Lower leg skin (tissue), 4 donors: ENCODE measurements around the gene KRT3. TPM values are rescaled to one million over a fixed set of nuclear protein-coding genes. Genes with fewer than 3 reads are reported as not detected.
"Not testable (repeated sequence)": the region's sequence is repeated elsewhere in the genome, so short reads cannot be mapped to it uniquely, and the experiment has no call there.

ENCODE experiments used
- DNase-seq, 2 donors: peaks; one replicate each; pipeline ENCODE4 v3.0.0-alpha.2; 2019; ENCODE audit warnings: low spot score in 2 of 2
- H3K4me3 ChIP-seq: fragments of 200-600 bp; sonication (generic); 2 replicates; pipeline ENCODE4 v1.5.1; 2017; ENCODE audit warnings: mild to moderate bottlenecking, low read depth; ENCODE audit not compliant: poor library complexity, severe bottlenecking
- POLR2A ChIP-seq, 2 donors: fragments of 450-650 bp; IDR thresholded peaks; one replicate each; pipeline ENCODE4 v1.6.1; 2016 to 2017; ENCODE audit warnings: antibody characterized with exemption in 2 of 2, mild to moderate bottlenecking in 1 of 2, moderate library complexity in 1 of 2
- WGBS, 2 donors: methylation state at CpG; one replicate each; pipeline ENCODE4 v1.1.5; 2018; 5-methylcytosine and 5-hydroxymethylcytosine counted together
- intact Hi-C: fragments of 100-400 bp; cut with DNase I; formaldehyde crosslinking; loops from one replicate; pipeline ENCODE4 v1.15.0; 2023; ENCODE audit warnings: low total_unique reads
- total RNA-seq, 4 donors: library from RNA; depleted of rRNA; stranded (reverse); fragments of >200 nt; gene quantifications; one replicate each; pipeline ENCODE4 v1.1.0, GENCODE V29; 2016
- TF ChIP-seq, protein P1 (sequence below), 3 donors: fragments of 450-650 bp; IDR thresholded peaks; one replicate each; pipeline ENCODE4 v1.5.1; 2016; ENCODE audit warnings: antibody characterized with exemption in 3 of 3, mild to moderate bottlenecking in 3 of 3, moderate library complexity in 2 of 3

Gene KRT3
- total RNA-seq, 4 donors from 2014 or later = not detected

DNA sequence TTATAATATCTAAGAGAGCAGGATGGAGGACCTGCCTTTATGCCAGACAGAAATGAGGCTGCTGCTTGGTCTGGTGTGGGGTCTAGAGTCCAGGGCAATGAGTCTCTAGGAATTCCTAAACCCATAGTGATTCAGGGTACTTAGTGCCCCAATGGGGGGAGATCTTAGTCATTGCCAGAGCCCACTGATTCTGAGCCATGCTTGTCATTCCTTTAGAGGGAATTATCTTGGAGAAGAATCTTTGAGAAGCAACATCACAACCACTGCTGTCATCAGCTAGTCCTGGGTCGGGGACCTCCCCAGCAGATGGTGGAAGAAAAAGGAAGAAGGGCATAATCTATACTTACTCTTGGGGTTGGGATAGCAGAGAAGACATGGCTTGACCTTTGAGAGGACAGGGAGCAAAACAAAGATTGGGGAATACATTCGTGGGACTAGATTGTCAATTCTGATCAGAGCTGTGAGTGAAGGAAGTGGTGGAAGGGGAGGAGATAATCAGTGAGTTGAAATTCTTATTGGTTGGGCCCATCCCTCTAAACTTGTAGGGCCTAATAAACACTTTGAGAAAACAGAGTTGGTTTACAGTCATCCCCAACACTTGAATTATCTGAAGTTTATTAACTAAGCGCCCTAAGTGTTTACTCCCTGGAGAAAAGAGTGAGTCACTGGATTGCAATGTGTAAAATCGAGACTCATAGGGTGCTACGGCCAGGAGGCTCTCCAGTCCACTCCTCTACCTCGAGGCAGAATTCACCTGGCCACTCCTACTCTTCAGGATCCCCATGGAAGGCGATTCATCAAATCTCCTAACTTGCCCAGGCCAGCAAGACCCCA, 3.0 kb upstream of the KRT3 start:
- 51 to 66% methylated on average over 7 of the region's 7 CpGs for WGBS, 2 donors
- intact Hi-C loops = no loop called here

GRCh38 chr12:52798003-52798670, 2.2 kb upstream of the KRT3 start:
- no peak for TF ChIP-seq POLR2A (IDR thresholded peaks at IDR 0.05)
- TF ChIP-seq, protein P1, sequence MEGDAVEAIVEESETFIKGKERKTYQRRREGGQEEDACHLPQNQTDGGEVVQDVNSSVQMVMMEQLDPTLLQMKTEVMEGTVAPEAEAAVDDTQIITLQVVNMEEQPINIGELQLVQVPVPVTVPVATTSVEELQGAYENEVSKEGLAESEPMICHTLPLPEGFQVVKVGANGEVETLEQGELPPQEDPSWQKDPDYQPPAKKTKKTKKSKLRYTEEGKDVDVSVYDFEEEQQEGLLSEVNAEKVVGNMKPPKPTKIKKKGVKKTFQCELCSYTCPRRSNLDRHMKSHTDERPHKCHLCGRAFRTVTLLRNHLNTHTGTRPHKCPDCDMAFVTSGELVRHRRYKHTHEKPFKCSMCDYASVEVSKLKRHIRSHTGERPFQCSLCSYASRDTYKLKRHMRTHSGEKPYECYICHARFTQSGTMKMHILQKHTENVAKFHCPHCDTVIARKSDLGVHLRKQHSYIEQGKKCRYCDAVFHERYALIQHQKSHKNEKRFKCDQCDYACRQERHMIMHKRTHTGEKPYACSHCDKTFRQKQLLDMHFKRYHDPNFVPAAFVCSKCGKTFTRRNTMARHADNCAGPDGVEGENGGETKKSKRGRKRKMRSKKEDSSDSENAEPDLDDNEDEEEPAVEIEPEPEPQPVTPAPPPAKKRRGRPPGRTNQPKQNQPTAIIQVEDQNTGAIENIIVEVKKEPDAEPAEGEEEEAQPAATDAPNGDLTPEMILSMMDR (IDR thresholded peaks at IDR 0.05) = no peak
- intact Hi-C loops = no loop called here
- H3K4me3 ChIP-seq = no peak overlapping the region
- WGBS, 2 donors = 89 to 96% methylated on average over 4 of the region's 4 CpGs
- DNase-seq = no peak

More for the DNA sequence above, 3.0 kb upstream of the KRT3 start:
- DNase-seq = no peak
- no peak for TF ChIP-seq POLR2A (IDR thresholded peaks at IDR 0.05)
- TF ChIP-seq, protein P1 (IDR thresholded peaks at IDR 0.05) = no peak
- H3K4me3 ChIP-seq = no peak overlapping the region

DNA sequence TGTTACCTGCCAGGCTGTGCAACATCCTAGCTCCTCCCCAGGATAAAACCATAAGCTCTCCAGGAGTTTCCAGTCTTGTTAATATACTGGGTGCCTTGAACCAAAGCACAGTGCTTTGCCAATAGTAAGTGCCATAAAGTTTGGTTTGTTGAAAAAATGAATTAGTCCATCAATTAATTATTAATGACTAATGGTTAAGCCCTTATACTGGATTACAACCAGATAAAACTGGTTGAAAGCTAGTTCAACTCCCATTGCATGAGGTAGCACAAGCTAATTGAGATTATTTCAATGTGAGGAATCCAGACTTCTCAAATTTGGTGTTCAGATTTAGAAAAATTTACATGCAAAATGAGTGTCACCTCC, 1.6 kb upstream of the KRT3 start:
- no peak overlapping the region for H3K4me3 ChIP-seq
- intact Hi-C loops = no loop called here
- DNase-seq = no peak
- TF ChIP-seq, protein P1 (IDR thresholded peaks at IDR 0.05) = no peak
- no peak for TF ChIP-seq POLR2A (IDR thresholded peaks at IDR 0.05)

GRCh38 chr12:52796839-52797528, 1.1 kb upstream of the KRT3 start:
- WGBS, 2 donors = 93 to 100% methylated on average over 2 to 3 of the region's 3 CpGs
- H3K4me3 ChIP-seq = no peak overlapping the region
- intact Hi-C loops = no loop called here
- DNase-seq = no peak
- TF ChIP-seq, protein P1 (IDR thresholded peaks at IDR 0.05) = no peak
- no peak for TF ChIP-seq POLR2A (IDR thresholded peaks at IDR 0.05)

- TF ChIP-seq POLR2A (IDR thresholded peaks at IDR 0.05) = no peak
- TF ChIP-seq, protein P1 (IDR thresholded peaks at IDR 0.05) = no peak
Measured at GRCh38 chr12:52796429-52796794, 495 bp upstream of the KRT3 start.

DNA sequence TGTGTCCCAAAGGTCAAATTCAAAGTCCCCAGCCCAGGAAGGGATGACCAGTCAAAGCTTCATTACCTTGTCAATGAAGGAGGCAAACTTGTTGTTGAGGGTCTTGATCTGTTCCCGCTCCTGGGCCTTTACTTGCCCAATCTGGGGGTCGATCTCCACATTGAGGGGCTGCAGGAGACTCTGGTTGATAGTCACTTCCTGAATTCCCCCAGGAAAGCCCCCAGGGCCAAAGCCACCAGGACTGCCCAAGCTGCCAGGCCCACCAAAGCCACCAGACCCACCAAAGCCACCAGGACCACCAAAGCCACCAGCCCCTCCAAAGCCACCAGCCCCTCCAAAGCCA, 614 bp downstream of the KRT3 start:
- WGBS, 2 donors = 83 to 97% methylated on average over 2 of the region's 2 CpGs
- H3K4me3 ChIP-seq, DNase-seq, intact Hi-C loops: not testable (repeated sequence)

More at GRCh38 chr12:52796429-52796794, 495 bp upstream of the KRT3 start:
- intact Hi-C loops = no loop called here
- WGBS, 2 donors = 96 to 100% methylated on average over 3 of the region's 3 CpGs
- no peak overlapping the region for H3K4me3 ChIP-seq
- DNase-seq = no peak
